ENCODE results near the gene FBLIM1. TPM values are rescaled to one million over a fixed set of nuclear protein-coding genes. Genes with fewer than 3 reads are reported as not detected.
"Not testable (repeated sequence)": the region's sequence is repeated elsewhere in the genome, so short reads cannot be mapped to it uniquely, and the experiment has no call there.

FBLIM1 gene
- total and polyA plus RNA-seq, 9 donors = 39.0 to 160 (median 67.6) TPM

DNA sequence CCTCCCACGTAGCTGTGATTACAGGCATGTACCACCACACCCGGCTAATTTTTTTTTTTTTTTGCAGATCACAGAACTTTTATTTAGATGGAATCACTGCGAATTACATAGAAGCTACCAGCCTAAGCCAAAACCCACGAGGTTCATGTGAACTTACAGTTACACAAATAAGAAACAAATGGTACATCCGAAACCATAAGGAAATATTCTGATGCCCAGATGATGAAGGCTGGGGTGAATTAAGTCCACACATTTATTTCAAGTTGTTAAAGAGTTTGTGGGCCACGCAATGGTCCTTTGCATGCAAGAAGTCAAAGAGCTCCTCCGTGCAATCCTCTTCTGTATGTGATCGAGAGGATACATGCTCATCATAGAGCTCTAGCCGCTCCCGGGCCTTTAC, 48.5 kb downstream of the FBLIM1 start:
- no peaks in the 10 kb centered on the region for H3K9me3 ChIP-seq
- no peak overlapping the region for H3K27ac ChIP-seq
- WGBS, 3 donors = 89 to 92% (median 90%) methylated on average over 10 of the region's 10 CpGs
- intact Hi-C loops (cut with DNase I) = loop anchor here in 1 of 4 donors (10.0 kb wide), 1 partner anchor 188 kb away; no protein-coding TSS in a partner anchor
- no peaks in the 10 kb centered on the region for H3K4me1 ChIP-seq (ENCODE audit: insufficient read depth)
- H3K27me3 ChIP-seq = no peaks in the 10 kb centered on the region
- H3K4me3 ChIP-seq = no peak overlapping the region
- TF ChIP-seq POLR2A (IDR thresholded peaks at IDR 0.05) (no peak), EP300 (IDR thresholded peaks at IDR 0.05) (no peak)
- TF ChIP-seq, protein P1, sequence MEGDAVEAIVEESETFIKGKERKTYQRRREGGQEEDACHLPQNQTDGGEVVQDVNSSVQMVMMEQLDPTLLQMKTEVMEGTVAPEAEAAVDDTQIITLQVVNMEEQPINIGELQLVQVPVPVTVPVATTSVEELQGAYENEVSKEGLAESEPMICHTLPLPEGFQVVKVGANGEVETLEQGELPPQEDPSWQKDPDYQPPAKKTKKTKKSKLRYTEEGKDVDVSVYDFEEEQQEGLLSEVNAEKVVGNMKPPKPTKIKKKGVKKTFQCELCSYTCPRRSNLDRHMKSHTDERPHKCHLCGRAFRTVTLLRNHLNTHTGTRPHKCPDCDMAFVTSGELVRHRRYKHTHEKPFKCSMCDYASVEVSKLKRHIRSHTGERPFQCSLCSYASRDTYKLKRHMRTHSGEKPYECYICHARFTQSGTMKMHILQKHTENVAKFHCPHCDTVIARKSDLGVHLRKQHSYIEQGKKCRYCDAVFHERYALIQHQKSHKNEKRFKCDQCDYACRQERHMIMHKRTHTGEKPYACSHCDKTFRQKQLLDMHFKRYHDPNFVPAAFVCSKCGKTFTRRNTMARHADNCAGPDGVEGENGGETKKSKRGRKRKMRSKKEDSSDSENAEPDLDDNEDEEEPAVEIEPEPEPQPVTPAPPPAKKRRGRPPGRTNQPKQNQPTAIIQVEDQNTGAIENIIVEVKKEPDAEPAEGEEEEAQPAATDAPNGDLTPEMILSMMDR (IDR thresholded peaks at IDR 0.05) = no peak
- DNase-seq = no peak
- no peaks in the 10 kb centered on the region for H3K36me3 ChIP-seq

DNA sequence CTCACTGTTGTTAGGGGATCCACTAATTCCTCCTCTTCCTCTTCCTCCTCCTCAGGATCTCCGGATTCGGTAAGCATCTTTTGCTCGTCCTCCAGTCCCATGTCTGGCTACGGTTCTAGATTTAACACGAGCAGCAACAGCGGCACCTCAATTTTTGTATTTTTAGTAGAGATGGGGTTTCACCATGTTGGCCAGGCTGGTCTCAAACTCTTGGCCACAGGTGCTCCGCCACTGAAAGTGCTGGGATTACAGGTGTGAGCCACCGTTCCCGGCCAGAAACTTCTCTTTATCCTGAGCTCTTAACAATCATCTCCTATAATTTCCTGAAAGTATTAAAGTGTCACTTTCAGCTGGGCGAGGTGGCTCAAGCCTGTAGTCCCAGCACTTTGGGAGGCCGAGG, 49.0 kb downstream of the FBLIM1 start, which contains the start of gene UQCRHL:
UQCRHL (minus strand) TSS at position 101 of the 400 bp plus-strand sequence; CDS start at position 101, 0 bp downstream.
- H3K27me3 ChIP-seq; H3K36me3 ChIP-seq; H3K4me1 ChIP-seq (ENCODE audit: insufficient read depth); H3K4me3 ChIP-seq; DNase-seq; H3K9me3 ChIP-seq; H3K27ac ChIP-seq: not testable (repeated sequence)
- intact Hi-C loops (cut with DNase I) = loop anchor here in 1 of 4 donors (10.0 kb wide), 1 partner anchor 187 kb away; no protein-coding TSS in a partner anchor
- 89 to 94% (median 93%) methylated on average over 11 of the region's 11 CpGs for WGBS, 3 donors

DNA sequence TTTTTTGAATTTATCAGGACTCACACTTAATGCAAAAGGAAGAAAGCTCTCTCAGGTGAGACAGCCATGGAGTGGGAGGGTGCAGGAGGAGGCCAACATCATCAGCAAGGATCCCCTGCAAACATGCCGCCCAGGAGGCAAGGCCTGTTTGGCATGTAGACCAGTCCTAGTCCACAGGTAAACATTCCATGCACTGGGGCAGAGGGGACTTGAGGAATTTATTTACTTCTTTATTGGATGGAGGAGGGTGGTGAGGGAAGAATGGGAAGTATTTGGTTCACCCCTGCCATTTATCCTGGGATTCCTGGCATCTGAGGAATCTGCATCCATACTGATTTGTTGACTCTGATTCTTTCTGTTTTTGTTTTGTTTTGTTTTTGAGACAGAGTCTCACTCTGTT, 50.4 kb downstream of the FBLIM1 start:
- WGBS, 3 donors = 88 to 96% (median 91%) methylated on average over 1 of the region's 1 CpG
- no peak for DNase-seq
- TF ChIP-seq EP300 (IDR thresholded peaks at IDR 0.05) = no peak
- TF ChIP-seq POLR2A (IDR thresholded peaks at IDR 0.05) = no peak
- TF ChIP-seq, protein P1 (IDR thresholded peaks at IDR 0.05) = no peak

DNA sequence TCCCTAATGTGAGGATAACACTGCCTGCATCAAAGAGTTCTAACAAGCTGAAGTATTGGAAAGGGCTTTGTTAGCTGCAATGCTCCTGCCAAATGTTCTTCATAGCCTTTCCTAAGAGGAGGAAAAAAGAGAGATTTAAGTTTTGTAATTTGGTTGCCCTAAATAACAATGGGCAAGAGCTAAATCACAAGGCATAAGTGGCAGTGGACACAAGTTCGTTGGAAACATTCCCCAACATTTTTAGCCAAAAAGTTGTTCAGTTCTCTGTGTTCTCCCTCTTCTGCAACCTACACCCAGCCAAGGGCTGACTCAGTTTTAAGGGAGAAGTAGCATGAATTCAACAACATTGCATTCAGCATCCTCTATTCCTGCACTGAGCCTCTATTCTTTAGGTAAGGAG, 51.5 kb downstream of the FBLIM1 start:
- H3K4me3 ChIP-seq = no peak overlapping the region
- no peaks in the 10 kb centered on the region for H3K27me3 ChIP-seq
- DNase-seq = no peak
- TF ChIP-seq POLR2A (IDR thresholded peaks at IDR 0.05) = no peak
- no peak for TF ChIP-seq EP300 (IDR thresholded peaks at IDR 0.05)
- TF ChIP-seq, protein P1 (IDR thresholded peaks at IDR 0.05) = no peak
- no peak overlapping the region for H3K27ac ChIP-seq
- no peaks in the 10 kb centered on the region for H3K9me3 ChIP-seq
- intact Hi-C loops (cut with DNase I) = no loop called here
- no peaks in the 10 kb centered on the region for H3K4me1 ChIP-seq (ENCODE audit: insufficient read depth)
- no peaks in the 10 kb centered on the region for H3K36me3 ChIP-seq
- WGBS, 3 donors = 21 to 31% (median 23%) methylated on average over 1 of the region's 1 CpG

More for the DNA sequence above, 50.4 kb downstream of the FBLIM1 start:
- Histone ChIP-seq H3K9me3 (no peaks in the 10 kb centered on the region), H3K4me1 (ENCODE audit: insufficient read depth) (no peaks in the 10 kb centered on the region), H3K27ac (no peak overlapping the region), H3K36me3 (no peaks in the 10 kb centered on the region), H3K4me3 (no peak overlapping the region), H3K27me3 (no peaks in the 10 kb centered on the region)
- intact Hi-C loops (cut with DNase I) = loop anchor here in 1 of 4 donors (10.0 kb wide), 1 partner anchor 186 kb away; no protein-coding TSS in a partner anchor

DNA sequence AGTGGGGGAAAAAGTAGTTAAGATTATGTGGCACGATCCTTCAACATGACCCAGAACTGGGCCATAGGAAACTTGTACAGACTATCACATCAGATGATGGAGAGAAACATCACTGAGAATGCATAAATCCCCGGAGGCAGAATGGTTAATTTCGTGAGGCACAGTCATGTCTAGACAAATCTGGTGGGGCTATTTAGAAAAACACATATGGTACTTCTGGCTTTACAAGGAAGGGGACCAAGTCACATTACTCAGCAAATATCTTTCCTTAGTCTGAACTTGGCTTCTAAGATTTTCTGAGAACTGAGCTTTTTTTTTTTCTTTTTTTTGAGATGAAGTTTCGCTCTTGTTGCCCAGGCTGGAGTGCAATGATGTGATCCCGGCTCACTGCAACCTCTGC, 58.1 kb downstream of the FBLIM1 start:
- no peaks in the 10 kb centered on the region for H3K9me3 ChIP-seq
- no peaks in the 10 kb centered on the region for H3K4me1 ChIP-seq (ENCODE audit: insufficient read depth)
- WGBS, 3 donors = 79 to 92% (median 89%) methylated on average over 5 of the region's 5 CpGs
- H3K27me3 ChIP-seq = no peaks in the 10 kb centered on the region
- TF ChIP-seq EP300 (IDR thresholded peaks at IDR 0.05) (no peak), POLR2A (IDR thresholded peaks at IDR 0.05) (no peak)
- TF ChIP-seq, protein P1 (IDR thresholded peaks at IDR 0.05) = no peak
- no peak overlapping the region for H3K27ac ChIP-seq
- no peak overlapping the region for H3K4me3 ChIP-seq
- no peak for DNase-seq
- no peaks in the 10 kb centered on the region for H3K36me3 ChIP-seq
- intact Hi-C loops (cut with DNase I) = loop anchor here in 1 of 4 donors (5.0 kb wide), 1 partner anchor 176 kb away; no protein-coding TSS in a partner anchor
